Neuronal stem cell (in vitro differentiated cells): Measurements from ENCODE around the gene EVL.
A peak's percentile ranks its signal among the peaks of the same experiment; 100 is the strongest.
"Not testable (repeated sequence)": the region's sequence is repeated elsewhere in the genome, so short reads cannot be mapped to it uniquely, and the experiment has no call there.

Source experiments
- DNase-seq: peaks from one replicate; pipeline ENCODE4 v3.0.0-alpha.2; 2013; ENCODE audit warnings: low spot score
- H2AFZ ChIP-seq: one replicate; pipeline ENCODE4 v1.6.1; 2013; ENCODE audit warnings: mild to moderate bottlenecking, low read length, inconsistent platforms
- H2AK5ac ChIP-seq: 2 replicates; pipeline ENCODE4 v1.6.1; 2013; ENCODE audit warnings: low read depth, mild to moderate bottlenecking, inconsistent platforms, low read length, moderate library complexity, mixed read lengths
- H2BK120ac ChIP-seq: 2 replicates; pipeline ENCODE4 v1.6.1; 2013; ENCODE audit warnings: low read depth, mild to moderate bottlenecking, inconsistent platforms, low read length, moderate library complexity, mixed read lengths
- H2BK12ac ChIP-seq: one replicate; pipeline ENCODE4 v1.6.1; 2013; ENCODE audit warnings: low read length, inconsistent platforms
- H2BK15ac ChIP-seq: 2 replicates; pipeline ENCODE4 v1.6.1; 2013; ENCODE audit warnings: mild to moderate bottlenecking, low read length, inconsistent platforms, mixed read lengths
- H2BK5ac ChIP-seq: one replicate; pipeline ENCODE4 v1.6.1; 2013; ENCODE audit warnings: inconsistent platforms, mild to moderate bottlenecking, low read length, moderate library complexity
- H3K14ac ChIP-seq: one replicate; pipeline ENCODE4 v1.6.1; 2013; ENCODE audit warnings: low read length, inconsistent platforms
- H3K18ac ChIP-seq: 2 replicates; pipeline ENCODE4 v1.6.1; 2013; ENCODE audit warnings: low read length, inconsistent platforms
- H3K23ac ChIP-seq: 2 replicates; pipeline ENCODE4 v1.6.1; 2013; ENCODE audit warnings: low read depth, mild to moderate bottlenecking, mixed read lengths, low read length, inconsistent platforms; ENCODE audit not compliant: poor library complexity
- H3K27ac ChIP-seq: replicated peaks from 3 replicates; pipeline ENCODE4 v1.5.1; 2013; ENCODE audit warnings: low read length, inconsistent platforms
- H3K27me3 ChIP-seq, 3 experiments: 2 replicates each; pipeline ENCODE4 v1.6.1; 2013; ENCODE audit warnings: low read length in 3 of 3, mild to moderate bottlenecking in 2 of 3, inconsistent platforms in 1 of 3, low read depth in 1 of 3, mixed read lengths in 1 of 3, moderate library complexity in 1 of 3; ENCODE audit not compliant: control insufficient read depth in 3 of 3, insufficient read depth in 3 of 3
- H3K36me3 ChIP-seq, 2 donors: replicated peaks in 1 of 2; 2 replicates each; pipeline ENCODE4 v1.6.1; 2013; ENCODE audit warnings: low read length in 2 of 2; ENCODE audit not compliant: control insufficient read depth in 2 of 2, insufficient read depth in 2 of 2
- H3K4ac ChIP-seq: 2 replicates; pipeline ENCODE4 v1.6.1; 2013; ENCODE audit warnings: inconsistent platforms, mild to moderate bottlenecking, low read length, moderate library complexity
- H3K4me1 ChIP-seq, 2 donors: 1 replicate in 1 of 2; 2 replicates in 1 of 2; pipeline ENCODE4 v1.6.1; 2013; ENCODE audit warnings: low read length in 2 of 2, low read depth in 1 of 2; ENCODE audit not compliant: control insufficient read depth in 2 of 2, insufficient read depth in 1 of 2
- H3K4me2 ChIP-seq: one replicate; pipeline ENCODE4 v1.6.1; 2013; ENCODE audit warnings: mild to moderate bottlenecking, low read length, inconsistent platforms; ENCODE audit not compliant: insufficient read depth, poor library complexity, severe bottlenecking
- H3K4me3 ChIP-seq, 2 donors: 2 replicates each; pipeline ENCODE4 v1.5.1; 2013; ENCODE audit warnings: low read length in 2 of 2, mild to moderate bottlenecking in 2 of 2, inconsistent platforms in 1 of 2, moderate library complexity in 1 of 2
- H3K79me1 ChIP-seq: one replicate; pipeline ENCODE4 v1.6.1; 2013; ENCODE audit warnings: low read depth, mild to moderate bottlenecking, inconsistent platforms, low read length, moderate library complexity
- H3K9ac ChIP-seq: one replicate; pipeline ENCODE4 v1.6.1; 2013; ENCODE audit warnings: mild to moderate bottlenecking, low read depth, low read length, inconsistent platforms; ENCODE audit not compliant: poor library complexity
- H3K9me3 ChIP-seq, 2 donors: replicated peaks in 1 of 2; 2 replicates each; pipeline versions ENCODE3 to v1.6.1; 2013; ENCODE audit warnings: low read length in 2 of 2, mild to moderate bottlenecking in 2 of 2, inconsistent platforms in 1 of 2, low read depth in 1 of 2, mixed read lengths in 1 of 2, moderate library complexity in 1 of 2; ENCODE audit not compliant: control insufficient read depth in 2 of 2, insufficient read depth in 1 of 2
- H4K8ac ChIP-seq: one replicate; pipeline ENCODE4 v1.6.1; 2013; ENCODE audit warnings: low read depth, mild to moderate bottlenecking, inconsistent platforms, low read length, moderate library complexity
- H4K91ac ChIP-seq: one replicate; pipeline ENCODE4 v1.6.1; 2013; ENCODE audit warnings: low read length, low read depth, mild to moderate bottlenecking, inconsistent platforms; ENCODE audit not compliant: poor library complexity
- WGBS, 2 donors: extraction: QIAGEN DNeasy Blood & Tissue Kit; methylation state at CpG; one replicate each; pipeline ENCODE4 v1.1.7; 2013; ENCODE audit warnings: missing lambda C conversion rate in 2 of 2, mixed read lengths in 1 of 2; ENCODE audit not compliant: insufficient read length in 2 of 2, insufficient replicate concordance in 1 of 2; ENCODE audit errors: extremely low coverage in 2 of 2; 5-methylcytosine and 5-hydroxymethylcytosine counted together

EVL gene

GRCh38 chr14:100156776-100157175, 91.6 kb downstream of the EVL start:
- H3K18ac ChIP-seq: no peak overlapping the region
- H2BK120ac ChIP-seq: no peak overlapping the region
- peak overlapping the region; percentile 35 for H2BK5ac ChIP-seq
- H4K91ac ChIP-seq: no peak overlapping the region
- H2AK5ac ChIP-seq: peak overlapping the region; percentile 84
- H3K23ac ChIP-seq: peak overlapping the region; percentile 55
- WGBS, 2 donors: no CpG with 5 or more reads among the region's 6 CpGs
- peaks cover 20 to 57% (median 43%) of the 10 kb centered on the region in 3 experiments for H3K27me3 ChIP-seq
- H3K14ac ChIP-seq: no peak overlapping the region
- no peaks in the 10 kb centered on the region for H3K36me3 ChIP-seq
- H3K9ac ChIP-seq: peak overlapping the region; percentile 50
- H3K4me1 ChIP-seq: peaks cover 0 to 7% of the 10 kb centered on the region in 2 donors
- H3K27ac ChIP-seq: no peak overlapping the region
- H2BK15ac ChIP-seq: no peak overlapping the region
- no peak overlapping the region for H2AFZ ChIP-seq
- no peak overlapping the region for H3K4me2 ChIP-seq
- no peak for DNase-seq
- H4K8ac ChIP-seq: no peak overlapping the region
- H3K9me3 ChIP-seq: peaks cover 10 to 16% of the 10 kb centered on the region in 2 donors
- peaks cover 4% of the 10 kb centered on the region for H3K79me1 ChIP-seq
- no peak overlapping the region for H2BK12ac ChIP-seq
- no peak overlapping the region for H3K4me3 ChIP-seq
- no peak overlapping the region for H3K4ac ChIP-seq

- Histone ChIP-seq H3K18ac (peak overlapping the region; percentile 19), H3K9me3 (peaks cover 10 to 16% of the 10 kb centered on the region in 2 donors), H3K27me3 (peaks cover 20 to 60% (median 45%) of the 10 kb centered on the region in 3 experiments), H2AK5ac (peak overlapping the region; percentile 84), H3K23ac (peak overlapping the region; percentile 55)
- not testable (repeated sequence) for H3K27ac ChIP-seq, H3K4me2 ChIP-seq, H3K36me3 ChIP-seq, H2BK5ac ChIP-seq, H3K14ac ChIP-seq, H2BK12ac ChIP-seq, H2AFZ ChIP-seq, H4K91ac ChIP-seq, H3K4ac ChIP-seq, H3K9ac ChIP-seq, H3K4me3 ChIP-seq, DNase-seq, H2BK120ac ChIP-seq, H3K4me1 ChIP-seq, H2BK15ac ChIP-seq, H4K8ac ChIP-seq, H3K79me1 ChIP-seq
- WGBS, 2 donors: no CpG with 5 or more reads among the region's 16 CpGs
Observed at GRCh38 chr14:100157548-100158232, 92.5 kb downstream of the EVL start.

GRCh38 chr14:100158566-100159093, 93.4 kb downstream of the EVL start:
- peaks cover 10 to 16% of the 10 kb centered on the region in 2 donors for H3K9me3 ChIP-seq
- H3K18ac ChIP-seq: no peak overlapping the region
- no peak for DNase-seq
- H3K9ac ChIP-seq: no peak overlapping the region
- H2BK5ac ChIP-seq: no peak overlapping the region
- H3K79me1 ChIP-seq: peaks cover 2% of the 10 kb centered on the region
- peaks cover 20 to 67% (median 47%) of the 10 kb centered on the region in 3 experiments for H3K27me3 ChIP-seq
- H3K36me3 ChIP-seq: no peaks in the 10 kb centered on the region
- H4K91ac ChIP-seq: no peak overlapping the region
- peaks cover 0 to 7% of the 10 kb centered on the region in 2 donors for H3K4me1 ChIP-seq
- no peak overlapping the region for H2BK120ac ChIP-seq
- H2BK12ac ChIP-seq: no peak overlapping the region
- H3K4me2 ChIP-seq: peak overlapping the region; percentile 83
- no peak overlapping the region for H3K23ac ChIP-seq
- H3K4ac ChIP-seq: no peak overlapping the region
- H3K27ac ChIP-seq: no peak overlapping the region
- peak overlapping the region; percentile 77 for H2AFZ ChIP-seq
- WGBS, 2 donors: no CpG with 5 or more reads among the region's 32 CpGs
- H4K8ac ChIP-seq: no peak overlapping the region
- H2BK15ac ChIP-seq: no peak overlapping the region
- H2AK5ac ChIP-seq: no peak overlapping the region
- peak overlapping the region in 1 of 2 donors; percentile 27 for H3K4me3 ChIP-seq
- no peak overlapping the region for H3K14ac ChIP-seq

GRCh38 chr14:100159094-100159864, 94.1 kb downstream of the EVL start, which contains the start of gene DEGS2:
TSS of gene DEGS2 (minus strand) at chr14:100159645. CDS start at chr14:100159587, 58 bp downstream.
- no peak within 1 kb of the TSS for H3K27ac ChIP-seq
- no peak within 1 kb of the TSS for H3K14ac ChIP-seq
- H3K27me3 ChIP-seq: peaks cover 20 to 67% (median 47%) of the 10 kb centered on the region in 3 experiments
- peak within 1 kb of the TSS; percentile 77 for H2AFZ ChIP-seq
- no peaks in the 10 kb centered on the region for H3K36me3 ChIP-seq
- peaks cover 0 to 7% of the 10 kb centered on the region in 2 donors for H3K4me1 ChIP-seq
- peak within 1 kb of the TSS in 1 of 2 donors; percentile 73 for H3K4me3 ChIP-seq
- no peak within 1 kb of the TSS for H2BK120ac ChIP-seq
- peak within 1 kb of the TSS; percentile 17 for H3K18ac ChIP-seq
- no peak for DNase-seq
- H2BK12ac ChIP-seq: no peak within 1 kb of the TSS
- no peak within 1 kb of the TSS for H3K4ac ChIP-seq
- peaks cover 2% of the 10 kb centered on the region for H3K79me1 ChIP-seq
- H3K9me3 ChIP-seq: peaks cover 8 to 16% of the 10 kb centered on the region in 2 donors
- H2BK5ac ChIP-seq: no peak within 1 kb of the TSS
- no CpG with 5 or more reads among the region's 94 CpGs for WGBS, 2 donors
- H3K9ac ChIP-seq: peak within 1 kb of the TSS; percentile 60
- no peak within 1 kb of the TSS for H2BK15ac ChIP-seq
- no peak within 1 kb of the TSS for H4K91ac ChIP-seq
- no peak within 1 kb of the TSS for H4K8ac ChIP-seq
- H3K23ac ChIP-seq: peak within 1 kb of the TSS; percentile 85
- H3K4me2 ChIP-seq: peak within 1 kb of the TSS; percentile 83
- peak within 1 kb of the TSS; percentile 45 for H2AK5ac ChIP-seq
